ENCODE results near the gene KDM6A. TPM values are rescaled to one million over a fixed set of nuclear protein-coding genes. Genes with fewer than 3 reads are reported as not detected.
"Not testable (repeated sequence)": the region's sequence is repeated elsewhere in the genome, so short reads cannot be mapped to it uniquely, and the experiment has no call there.

Gene KDM6A
- total and polyA plus RNA-seq, 7 donors, result 3.6 to 21.3 (median 13.2) TPM

DNA sequence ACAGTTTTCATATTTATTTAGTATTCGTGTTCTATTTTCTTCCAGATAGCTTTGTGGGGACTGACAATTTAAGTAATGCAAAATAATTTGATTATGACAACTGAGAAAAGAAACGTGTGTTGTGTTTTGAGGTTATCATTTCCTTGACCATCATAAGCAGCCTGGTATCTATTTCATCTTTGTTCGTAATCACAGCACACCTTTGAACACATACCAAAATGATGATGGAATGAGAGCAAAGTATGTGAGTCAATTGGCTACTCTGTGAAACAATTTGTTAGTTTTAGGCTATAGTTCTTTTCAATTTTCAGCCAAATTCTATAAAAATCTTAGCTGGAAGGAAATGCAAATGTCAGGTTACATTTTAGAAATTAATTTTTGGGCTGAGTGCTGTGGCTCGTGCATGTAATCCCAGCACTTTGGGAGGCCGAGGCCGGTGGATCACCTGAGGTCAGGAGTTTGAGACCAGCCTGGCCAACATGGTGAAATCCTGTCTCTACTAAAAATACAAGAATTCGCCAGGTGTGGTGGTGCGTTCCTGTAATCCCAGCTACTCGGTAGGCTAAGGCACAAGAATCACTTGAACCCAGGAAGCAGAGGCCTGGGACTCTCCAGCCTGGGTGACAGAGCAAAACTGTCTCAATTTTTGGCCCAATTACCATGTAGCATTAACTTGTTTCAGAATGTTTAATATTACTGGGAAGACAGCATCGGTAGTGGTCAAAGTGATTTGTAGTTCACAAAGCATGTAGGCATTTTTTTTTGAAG, 30.3 kb upstream of the KDM6A start:
- 86 to 91% (median 89%) methylated on average over 10 of the region's 10 CpGs for WGBS, 3 donors
- Histone ChIP-seq H3K9me3 (peaks cover 2% of the 10 kb centered on the region), H3K4me1 (no peaks in the 10 kb centered on the region), H3K36me3 (ENCODE audit: insufficient read depth in 1 of 2, low read depth in 1 of 2) (no peaks in the 10 kb centered on the region), H3K27ac (no peak overlapping the region), H3K27me3 (ENCODE audit: insufficient read depth in 3 of 3, low read length in 2 of 3) (no peaks in the 10 kb centered on the region), H3K4me3 (no peak overlapping the region)
- TF ChIP-seq, protein P1, sequence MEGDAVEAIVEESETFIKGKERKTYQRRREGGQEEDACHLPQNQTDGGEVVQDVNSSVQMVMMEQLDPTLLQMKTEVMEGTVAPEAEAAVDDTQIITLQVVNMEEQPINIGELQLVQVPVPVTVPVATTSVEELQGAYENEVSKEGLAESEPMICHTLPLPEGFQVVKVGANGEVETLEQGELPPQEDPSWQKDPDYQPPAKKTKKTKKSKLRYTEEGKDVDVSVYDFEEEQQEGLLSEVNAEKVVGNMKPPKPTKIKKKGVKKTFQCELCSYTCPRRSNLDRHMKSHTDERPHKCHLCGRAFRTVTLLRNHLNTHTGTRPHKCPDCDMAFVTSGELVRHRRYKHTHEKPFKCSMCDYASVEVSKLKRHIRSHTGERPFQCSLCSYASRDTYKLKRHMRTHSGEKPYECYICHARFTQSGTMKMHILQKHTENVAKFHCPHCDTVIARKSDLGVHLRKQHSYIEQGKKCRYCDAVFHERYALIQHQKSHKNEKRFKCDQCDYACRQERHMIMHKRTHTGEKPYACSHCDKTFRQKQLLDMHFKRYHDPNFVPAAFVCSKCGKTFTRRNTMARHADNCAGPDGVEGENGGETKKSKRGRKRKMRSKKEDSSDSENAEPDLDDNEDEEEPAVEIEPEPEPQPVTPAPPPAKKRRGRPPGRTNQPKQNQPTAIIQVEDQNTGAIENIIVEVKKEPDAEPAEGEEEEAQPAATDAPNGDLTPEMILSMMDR (IDR thresholded peaks at IDR 0.05), result no peak
- no peak for DNase-seq
- intact Hi-C loops (cut with DNase I), result no loop called here
- ATAC-seq, result no peak

DNA sequence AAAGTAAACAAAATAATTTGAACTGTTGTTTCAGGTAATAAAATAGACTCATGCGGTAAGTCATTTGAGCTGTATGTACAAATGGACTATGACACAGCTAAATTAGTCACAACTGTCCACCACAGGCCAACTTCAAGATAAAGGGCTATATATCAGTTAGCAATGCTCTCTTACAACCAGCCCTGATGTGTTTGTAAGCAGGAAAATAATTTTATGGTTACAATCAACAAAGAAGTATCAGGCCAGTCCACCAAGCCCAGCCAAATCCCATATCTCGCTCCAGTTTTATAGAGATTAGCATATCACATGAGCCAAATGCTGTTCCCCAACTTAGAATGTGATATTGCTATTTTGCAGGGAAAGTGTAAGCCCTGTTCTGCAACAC, 29.7 kb upstream of the KDM6A start:
- Histone ChIP-seq H3K4me1 (no peaks in the 10 kb centered on the region), H3K9me3 (peaks cover 2% of the 10 kb centered on the region), H3K27me3 (ENCODE audit: insufficient read depth in 3 of 3, low read length in 2 of 3) (no peaks in the 10 kb centered on the region), H3K4me3 (no peak overlapping the region), H3K27ac (no peak overlapping the region), H3K36me3 (ENCODE audit: insufficient read depth in 1 of 2, low read depth in 1 of 2) (no peaks in the 10 kb centered on the region)
- WGBS, 3 donors, result 79 to 91% (median 84%) methylated on average over 2 of the region's 2 CpGs
- intact Hi-C loops (cut with DNase I), result no loop called here
- ATAC-seq (no peak), DNase-seq (no peak)
- TF ChIP-seq, protein P1 (IDR thresholded peaks at IDR 0.05), result no peak

DNA sequence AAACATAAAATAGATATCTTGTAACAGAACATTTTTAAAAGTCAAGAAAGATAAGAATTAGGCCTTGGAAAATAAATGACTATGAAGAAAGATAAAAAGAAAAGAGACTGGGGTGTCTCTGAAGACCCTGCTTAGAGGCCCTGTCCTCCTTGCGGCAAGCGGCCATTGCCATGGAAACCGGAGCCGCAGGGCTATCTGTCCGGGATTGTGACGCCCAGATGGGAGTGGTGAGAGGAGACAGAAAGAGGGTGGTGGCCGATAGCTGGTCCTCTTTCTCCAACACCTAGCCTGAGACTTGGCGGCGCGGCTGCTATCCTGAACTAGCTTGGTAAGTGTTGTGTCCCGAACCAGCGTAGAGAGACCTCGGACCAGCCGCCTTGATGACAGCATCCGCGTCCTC, 29.2 kb upstream of the KDM6A start, which contains the start of gene DUSP21:
TSS of gene DUSP21 (plus strand) at position 269 of the 400 bp plus-strand sequence. CDS start at position 381, 112 bp downstream.
- no peak for ATAC-seq
- peaks cover 2% of the 10 kb centered on the region for H3K9me3 ChIP-seq
- H3K4me1 ChIP-seq, result no peaks in the 10 kb centered on the region
- intact Hi-C loops (cut with DNase I), result no loop called here
- H3K27ac ChIP-seq, result no peak within 1 kb of the TSS
- DNase-seq, result no peak
- no peaks in the 10 kb centered on the region for H3K36me3 ChIP-seq (ENCODE audit: insufficient read depth in 1 of 2, low read depth in 1 of 2)
- TF ChIP-seq, protein P1 (IDR thresholded peaks at IDR 0.05), result no peak
- H3K27me3 ChIP-seq (ENCODE audit: insufficient read depth in 3 of 3, low read length in 2 of 3), result no peaks in the 10 kb centered on the region
- H3K4me3 ChIP-seq, result no peak within 1 kb of the TSS
- 86 to 88% (median 86%) methylated on average over 10 to 16 of the region's 16 CpGs for WGBS, 3 donors

DNA sequence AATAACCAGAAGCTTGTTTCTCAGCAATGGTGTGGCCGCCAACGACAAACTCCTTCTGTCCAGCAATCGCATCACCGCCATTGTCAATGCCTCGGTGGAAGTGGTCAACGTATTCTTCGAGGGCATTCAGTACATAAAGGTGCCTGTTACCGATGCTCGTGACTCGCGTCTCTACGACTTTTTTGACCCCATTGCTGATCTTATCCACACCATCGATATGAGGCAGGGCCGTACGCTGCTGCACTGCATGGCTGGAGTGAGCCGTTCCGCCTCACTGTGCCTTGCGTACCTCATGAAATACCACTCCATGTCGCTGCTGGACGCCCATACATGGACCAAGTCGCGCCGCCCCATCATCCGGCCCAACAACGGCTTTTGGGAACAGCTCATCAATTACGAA, 28.8 kb upstream of the KDM6A start:
- no peak overlapping the region for H3K4me3 ChIP-seq
- no peaks in the 10 kb centered on the region for H3K4me1 ChIP-seq
- 93 to 98% (median 97%) methylated on average over 26 of the region's 26 CpGs for WGBS, 3 donors
- peaks cover 2% of the 10 kb centered on the region for H3K9me3 ChIP-seq
- DNase-seq (no peak), ATAC-seq (no peak)
- no peak overlapping the region for H3K27ac ChIP-seq
- no peaks in the 10 kb centered on the region for H3K27me3 ChIP-seq (ENCODE audit: insufficient read depth in 3 of 3, low read length in 2 of 3)
- intact Hi-C loops (cut with DNase I), result no loop called here
- no peaks in the 10 kb centered on the region for H3K36me3 ChIP-seq (ENCODE audit: insufficient read depth in 1 of 2, low read depth in 1 of 2)
- TF ChIP-seq, protein P1 (IDR thresholded peaks at IDR 0.05), result no peak

DNA sequence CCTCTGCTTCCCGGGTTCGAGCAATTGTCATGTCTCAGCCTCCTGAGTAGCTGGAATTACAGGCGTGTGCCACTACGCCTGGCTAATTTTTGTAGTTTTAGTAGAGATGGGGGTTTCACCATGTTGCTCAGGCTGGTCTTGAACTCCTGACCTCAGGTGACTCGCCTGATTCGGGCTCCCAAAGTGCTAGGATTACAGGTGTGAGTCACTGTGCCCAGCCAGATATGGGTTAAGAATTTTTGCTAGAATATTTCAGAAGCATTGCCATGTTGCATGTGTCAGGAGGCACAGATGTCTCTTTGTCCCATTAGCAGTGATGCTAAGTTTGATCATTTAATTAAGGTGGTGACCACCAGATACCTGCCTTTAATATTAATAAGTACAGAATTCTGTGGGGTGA, 22.1 kb upstream of the KDM6A start:
- ATAC-seq; H3K4me1 ChIP-seq; H3K36me3 ChIP-seq (ENCODE audit: insufficient read depth in 1 of 2, low read depth in 1 of 2); DNase-seq; H3K27ac ChIP-seq; H3K9me3 ChIP-seq; H3K27me3 ChIP-seq (ENCODE audit: insufficient read depth in 3 of 3, low read length in 2 of 3); H3K4me3 ChIP-seq: not testable (repeated sequence)
- intact Hi-C loops (cut with DNase I), result loop anchor here in 1 of 2 donors (5.0 kb wide), 1 partner anchor 284 kb away; no protein-coding TSS in a partner anchor
- WGBS, 3 donors, result 79 to 90% (median 81%) methylated on average over 6 of the region's 6 CpGs

Data from psoas muscle (tissue), 8 donors.